ENCODE data around the gene COMMD2.

The COMMD2 gene

DNA sequence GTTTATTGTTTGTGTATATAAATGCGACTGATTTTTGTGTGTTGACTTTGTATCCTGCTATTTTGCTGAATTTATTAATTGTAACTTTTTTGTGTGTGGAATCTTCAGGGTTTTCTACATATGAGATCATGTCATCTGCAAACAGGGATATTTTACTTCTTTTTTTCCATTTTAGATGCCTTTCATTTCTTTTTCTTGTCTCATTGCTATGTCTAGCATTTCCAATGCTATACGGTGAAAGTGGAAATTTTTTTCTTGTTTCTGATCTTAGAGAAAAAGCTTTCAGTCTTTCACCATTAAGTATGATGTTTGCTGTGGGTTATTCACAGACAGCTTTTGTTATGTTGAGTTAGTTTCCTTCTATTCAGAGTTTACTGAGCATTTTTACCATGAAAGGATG is 31.4 kb downstream of the COMMD2 start:
- intact Hi-C loops (cut with DNase I; ENCODE audit: low total_unique reads): no loop called here
- no peaks in the 10 kb centered on the region for H3K36me3 ChIP-seq
- TF ChIP-seq, protein P1, sequence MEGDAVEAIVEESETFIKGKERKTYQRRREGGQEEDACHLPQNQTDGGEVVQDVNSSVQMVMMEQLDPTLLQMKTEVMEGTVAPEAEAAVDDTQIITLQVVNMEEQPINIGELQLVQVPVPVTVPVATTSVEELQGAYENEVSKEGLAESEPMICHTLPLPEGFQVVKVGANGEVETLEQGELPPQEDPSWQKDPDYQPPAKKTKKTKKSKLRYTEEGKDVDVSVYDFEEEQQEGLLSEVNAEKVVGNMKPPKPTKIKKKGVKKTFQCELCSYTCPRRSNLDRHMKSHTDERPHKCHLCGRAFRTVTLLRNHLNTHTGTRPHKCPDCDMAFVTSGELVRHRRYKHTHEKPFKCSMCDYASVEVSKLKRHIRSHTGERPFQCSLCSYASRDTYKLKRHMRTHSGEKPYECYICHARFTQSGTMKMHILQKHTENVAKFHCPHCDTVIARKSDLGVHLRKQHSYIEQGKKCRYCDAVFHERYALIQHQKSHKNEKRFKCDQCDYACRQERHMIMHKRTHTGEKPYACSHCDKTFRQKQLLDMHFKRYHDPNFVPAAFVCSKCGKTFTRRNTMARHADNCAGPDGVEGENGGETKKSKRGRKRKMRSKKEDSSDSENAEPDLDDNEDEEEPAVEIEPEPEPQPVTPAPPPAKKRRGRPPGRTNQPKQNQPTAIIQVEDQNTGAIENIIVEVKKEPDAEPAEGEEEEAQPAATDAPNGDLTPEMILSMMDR (IDR thresholded peaks at IDR 0.05): no peak
- H3K9me3 ChIP-seq: peaks cover 0 to 11% (median 3%) of the 10 kb centered on the region in 3 donors
- H3K4me1 ChIP-seq: no peaks in the 10 kb centered on the region
- H3K4me3 ChIP-seq: no peak overlapping the region
- no peak overlapping the region for H3K27ac ChIP-seq
- DNase-seq: no peak
- no peaks in the 10 kb centered on the region for H3K27me3 ChIP-seq

DNA sequence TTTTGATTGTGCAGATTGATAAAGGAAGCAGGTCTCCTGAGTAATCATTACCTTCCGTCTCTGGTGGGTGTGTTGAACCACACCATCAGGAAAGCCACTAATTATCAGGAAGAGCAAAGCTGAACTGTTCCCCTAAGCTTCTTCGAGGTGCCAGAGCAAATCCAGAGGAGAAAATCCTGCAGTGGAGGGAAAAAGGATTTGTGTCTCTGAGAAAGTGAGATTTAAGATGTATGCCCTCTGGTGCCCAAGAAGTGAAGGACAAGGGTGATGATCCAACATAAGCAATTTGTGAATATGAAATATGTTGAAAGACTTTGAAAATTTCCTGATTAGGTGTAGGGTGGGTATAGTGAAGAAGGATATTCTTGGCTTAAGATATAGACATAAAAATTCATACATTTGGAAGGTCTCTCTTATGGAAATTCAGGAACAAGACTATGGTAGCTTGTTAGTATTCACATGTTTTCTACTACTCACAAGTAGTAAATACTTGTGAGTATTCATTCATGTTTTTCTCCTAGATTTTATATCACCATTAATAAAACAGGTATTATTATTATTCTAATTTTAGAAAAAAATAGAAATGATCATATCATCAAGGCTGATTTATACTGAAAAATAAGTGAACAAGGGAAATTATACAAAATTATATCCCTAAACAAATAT is 34.8 kb downstream of the COMMD2 start:
- Histone ChIP-seq H3K4me3 (no peak overlapping the region), H3K36me3 (no peaks in the 10 kb centered on the region), H3K27me3 (no peaks in the 10 kb centered on the region), H3K9me3 (peaks cover 0 to 11% (median 3%) of the 10 kb centered on the region in 3 donors), H3K4me1 (no peaks in the 10 kb centered on the region), H3K27ac (no peak overlapping the region)
- intact Hi-C loops (cut with DNase I; ENCODE audit: low total_unique reads): loop anchor here (5.0 kb wide), 2 partner anchors 190 to 205 kb away; no protein-coding TSS in a partner anchor
- TF ChIP-seq, protein P1 (IDR thresholded peaks at IDR 0.05): peak; percentile 73 to 85
- DNase-seq: peak in 1 of 2 donors; percentile 66

GRCh38 chr3:149716984-149717383 is 35.3 kb downstream of the COMMD2 start:
- Histone ChIP-seq H3K4me1 (no peaks in the 10 kb centered on the region), H3K27me3 (no peaks in the 10 kb centered on the region), H3K27ac (no peak overlapping the region), H3K36me3 (no peaks in the 10 kb centered on the region), H3K4me3 (no peak overlapping the region), H3K9me3 (peaks cover 0 to 11% (median 3%) of the 10 kb centered on the region in 3 donors)
- DNase-seq: no peak
- intact Hi-C loops (cut with DNase I; ENCODE audit: low total_unique reads): loop anchor here (5.0 kb wide), 2 partner anchors 190 to 205 kb away; no protein-coding TSS in a partner anchor
- TF ChIP-seq, protein P1 (IDR thresholded peaks at IDR 0.05): no peak

GRCh38 chr3:149715247-149715646 is 37.0 kb downstream of the COMMD2 start:
- intact Hi-C loops (cut with DNase I; ENCODE audit: low total_unique reads): loop anchor here (5.0 kb wide), 2 partner anchors 188 to 203 kb away; no protein-coding TSS in a partner anchor

DNA sequence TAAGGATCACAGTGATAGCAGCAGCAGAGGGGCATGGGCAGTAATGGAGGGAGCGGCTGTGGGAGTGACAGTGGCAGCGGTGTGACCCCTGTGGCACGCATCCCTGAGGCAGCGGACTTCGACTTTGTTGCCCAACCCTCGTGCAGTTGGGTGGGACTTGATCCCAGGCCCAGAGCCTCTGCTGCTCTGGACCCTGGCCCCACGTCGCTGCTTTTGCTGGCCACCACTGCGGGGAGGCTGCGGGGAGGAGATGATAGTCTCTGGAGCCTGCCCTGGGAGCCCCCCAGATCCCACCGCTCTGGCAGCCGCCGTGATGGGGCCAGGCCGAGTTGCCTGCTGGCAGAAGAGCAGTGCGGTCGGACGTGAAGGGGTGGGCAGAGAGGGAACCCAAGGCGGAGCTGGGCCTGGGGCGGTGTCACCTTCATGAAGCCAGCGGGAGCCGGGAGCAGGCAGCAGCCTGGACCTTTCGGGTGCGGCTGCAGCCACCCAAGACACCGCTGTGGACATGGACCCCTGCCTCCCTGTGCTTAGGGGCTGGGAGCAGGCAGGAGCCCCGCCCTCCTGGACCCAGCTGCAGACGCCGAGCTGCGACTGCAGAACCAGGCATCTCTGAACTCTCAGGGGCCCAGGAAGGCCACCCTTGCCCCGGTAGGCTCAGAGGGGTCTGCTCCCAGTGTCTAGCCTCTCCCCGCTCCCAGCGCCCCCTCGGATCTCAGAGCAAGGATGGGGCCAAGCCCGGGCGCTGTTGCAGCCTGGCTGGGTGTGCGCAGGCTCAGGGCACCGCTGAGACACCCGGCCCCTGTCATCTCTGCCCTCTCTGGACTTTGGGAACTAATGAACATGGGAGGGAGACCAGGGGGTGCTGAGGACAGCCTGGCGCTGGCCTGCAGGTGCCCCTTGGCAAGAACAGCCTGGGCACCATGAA is 38.3 kb downstream of the COMMD2 start:
- intact Hi-C loops (cut with DNase I; ENCODE audit: low total_unique reads): no loop called here
- H3K27ac ChIP-seq: no peak overlapping the region
- no peaks in the 10 kb centered on the region for H3K36me3 ChIP-seq
- no peak overlapping the region for H3K4me3 ChIP-seq
- no peak for DNase-seq
- no peaks in the 10 kb centered on the region for H3K4me1 ChIP-seq
- no peaks in the 10 kb centered on the region for H3K9me3 ChIP-seq
- no peaks in the 10 kb centered on the region for H3K27me3 ChIP-seq
- TF ChIP-seq, protein P1 (IDR thresholded peaks at IDR 0.05): no peak

More at GRCh38 chr3:149715247-149715646, 37.0 kb downstream of the COMMD2 start:
- no peaks in the 10 kb centered on the region for H3K27me3 ChIP-seq
- TF ChIP-seq, protein P1 (IDR thresholded peaks at IDR 0.05): no peak
- no peaks in the 10 kb centered on the region for H3K36me3 ChIP-seq
- no peak overlapping the region for H3K4me3 ChIP-seq
- no peak for DNase-seq
- H3K4me1 ChIP-seq: no peaks in the 10 kb centered on the region
- no peaks in the 10 kb centered on the region for H3K9me3 ChIP-seq
- H3K27ac ChIP-seq: no peak overlapping the region
